A549 (cell line): ENCODE data around the gene VAT1L. TPM values are rescaled to one million over a fixed set of nuclear protein-coding genes. Genes with fewer than 3 reads are reported as not detected.

Source experiments
- ATAC-seq, 2 experiments: fragments of 200-7000 bp in 1 of 2; fragments of >200 bp in 1 of 2; cut with Nextera tagmentation in 1 of 2; cut with Tn5 transposase in 1 of 2; 3 replicates each; pipeline versions ENCODE4 v1.8.0 to v1.9.1; 2018 to 2020; ENCODE audit warnings: mild to moderate bottlenecking in 1 of 2, moderate library complexity in 1 of 2
- CTCF ChIA-PET: fragments of 300-600 bp; sonication (Branson Sonifier 250); formaldehyde crosslinking; extraction: SDS; loops from one replicate; lab custom pipeline; 2021; ENCODE audit warnings: antibody characterized with exemption, inconsistent platforms; lab: Yijun Ruan, JAX
- POLR2A ChIA-PET: fragments of 350-600 bp; formaldehyde crosslinking; extraction: SDS; loops from one replicate; lab custom pipeline; 2021; ENCODE audit warnings: antibody characterized with exemption, inconsistent platforms; lab: Yijun Ruan, JAX
- DNase-seq, 2 experiments: peaks; one replicate each; pipeline versions ENCODE4 v3.0.0 to v3.0.0-alpha.2; 2011 to 2016; ENCODE audit warnings: low read depth in 1 of 2, low spot score in 1 of 2
- FAIRE-seq: peaks from 2 replicates; lab custom pipeline; 2011; peaks lifted over from hg19 to GRCh38; lab: Jason Lieb, UNC
- H3K27ac ChIP-seq, 2 experiments: fragments of >200 bp; sonication (Bioruptor Twin); formaldehyde crosslinking; 3 replicates each; pipeline ENCODE4 v1.5.1; 2016 to 2017
- H3K4me1 ChIP-seq: fragments of >200 bp; sonication (Bioruptor Twin); formaldehyde crosslinking; 3 replicates; pipeline ENCODE4 v1.6.1; 2016
- H3K4me2 ChIP-seq: fragments of >200 bp; sonication (Bioruptor Twin); formaldehyde crosslinking; 3 replicates; pipeline ENCODE4 v1.6.1; 2016
- H3K4me3 ChIP-seq: fragments of >200 bp; sonication (Bioruptor Twin); formaldehyde crosslinking; 3 replicates; pipeline ENCODE4 v1.5.1; 2016
- H3K9me3 ChIP-seq: fragments of >200 bp; sonication (Bioruptor Twin); formaldehyde crosslinking; 3 replicates; pipeline ENCODE4 v1.6.1; 2016
- BHLHE40 ChIP-seq: IDR thresholded peaks from 2 replicates; pipeline ENCODE4 v1.6.1; 2012; ENCODE audit warnings: low read depth, low read length, inconsistent platforms
- CBX2 ChIP-seq: fragments of 200-600 bp; sonication (generic); IDR thresholded peaks from 2 replicates; pipeline ENCODE4 v1.6.1; 2016; ENCODE audit warnings: low read depth, mild to moderate bottlenecking, borderline replicate concordance
- CBX8 ChIP-seq: fragments of 200-600 bp; sonication (generic); IDR thresholded peaks from 2 replicates; pipeline ENCODE4 v1.6.1; 2016
- CHD2 ChIP-seq: fragments of 150-350 bp; IDR thresholded peaks from 2 replicates; pipeline ENCODE4 v1.6.1; 2014; ENCODE audit warnings: low read length; ENCODE audit not compliant: partially characterized antibody
- E2F6 ChIP-seq: IDR thresholded peaks from 2 replicates; pipeline ENCODE4 v1.6.1; 2012; ENCODE audit warnings: low read depth, borderline replicate concordance
- EHF ChIP-seq: fragments of 250-450 bp; sonication (Bioruptor Pico); IDR thresholded peaks from 2 replicates; pipeline ENCODE4 v1.5.0; 2020; ENCODE audit warnings: mild to moderate bottlenecking
- ELK1 ChIP-seq: fragments of 150-350 bp; IDR thresholded peaks from 2 replicates; pipeline ENCODE4 v1.6.1; 2014; ENCODE audit warnings: low read depth, mild to moderate bottlenecking, low read length
- EP300 ChIP-seq, 2 experiments: fragments of >200 bp; sonication (Bioruptor Twin); formaldehyde crosslinking; IDR thresholded peaks; 2 replicates in 1 of 2; 3 replicates in 1 of 2; pipeline ENCODE4 v1.6.1; 2016 to 2017
- FOSB ChIP-seq: fragments of 250-450 bp; sonication (Bioruptor Pico); IDR thresholded peaks from 2 replicates; pipeline ENCODE4 v1.5.0; 2020; ENCODE audit warnings: mild to moderate bottlenecking, moderate library complexity
- FOSL2 ChIP-seq, 2 experiments: fragments of 450-650 bp in 1 of 2; fragments of >200 bp in 1 of 2; sonication (Bioruptor Twin) in 1 of 2; formaldehyde crosslinking; IDR thresholded peaks; 2 replicates each; pipeline versions ENCODE4 v1.5.0 to v1.6.1; 2016 to 2020; ENCODE audit warnings: mild to moderate bottlenecking in 1 of 2, moderate library complexity in 1 of 2
- FOXS1 ChIP-seq: fragments of 250-450 bp; sonication (Bioruptor Pico); IDR thresholded peaks from 2 replicates; pipeline ENCODE4 v1.5.0; 2020; ENCODE audit warnings: mild to moderate bottlenecking, moderate library complexity
- GATA3 ChIP-seq: IDR thresholded peaks from 2 replicates; pipeline ENCODE4 v1.6.1; 2012; ENCODE audit warnings: borderline replicate concordance
- HEYL ChIP-seq: fragments of 250-450 bp; sonication (Bioruptor Pico); IDR thresholded peaks from 2 replicates; pipeline ENCODE4 v1.8.0; 2021; ENCODE audit warnings: mild to moderate bottlenecking, moderate library complexity
- JUNB ChIP-seq: fragments of >200 bp; sonication (Bioruptor Twin); formaldehyde crosslinking; IDR thresholded peaks from 2 replicates; pipeline ENCODE4 v1.6.1; 2016
- KDM1A ChIP-seq: fragments of 200-600 bp; sonication (generic); IDR thresholded peaks from 2 replicates; pipeline ENCODE4 v1.6.1; 2016; ENCODE audit warnings: low read depth, mild to moderate bottlenecking
- KDM5A ChIP-seq: fragments of 200-600 bp; sonication (generic); IDR thresholded peaks from 2 replicates; pipeline ENCODE4 v1.6.1; 2016; ENCODE audit warnings: antibody characterized with exemption, mild to moderate bottlenecking
- MYC ChIP-seq: IDR thresholded peaks from 2 replicates; pipeline ENCODE4 v1.6.1; 2012; ENCODE audit warnings: mild to moderate bottlenecking, inconsistent platforms, low read length, improper control_type of control experiment, borderline replicate concordance
- NFE2L2 ChIP-seq: fragments of 150-350 bp; conservative IDR thresholded peaks from 2 replicates; pipeline ENCODE4 v1.6.1; 2014; ENCODE audit warnings: low read length
- NR3C1 ChIP-seq: fragments of >200 bp; sonication (Bioruptor Twin); formaldehyde crosslinking; IDR thresholded peaks from 3 replicates; pipeline ENCODE4 v1.6.1; 2017
- POLR2A ChIP-seq: IDR thresholded peaks from 2 replicates; pipeline ENCODE4 v1.6.1; 2012; ENCODE audit warnings: mild to moderate bottlenecking, low read length
- RAD21 ChIP-seq, 2 experiments: fragments of >200 bp in 1 of 2; sonication (Bioruptor Twin) in 1 of 2; formaldehyde crosslinking in 1 of 2; IDR thresholded peaks in 1 of 2; conservative IDR thresholded peaks in 1 of 2; 2 replicates in 1 of 2; 3 replicates in 1 of 2; pipeline ENCODE4 v1.6.1; 2012 to 2018; ENCODE audit warnings: inconsistent platforms in 1 of 2
- RARB ChIP-seq: fragments of 250-450 bp; sonication (Bioruptor Pico); IDR thresholded peaks from 2 replicates; pipeline ENCODE4 v1.8.0; 2021; ENCODE audit warnings: mild to moderate bottlenecking, moderate library complexity
- SREBF2 ChIP-seq: fragments of 450-650 bp; IDR thresholded peaks from 2 replicates; pipeline ENCODE4 v1.6.1; 2014; ENCODE audit warnings: mild to moderate bottlenecking, moderate library complexity
- TP53 ChIP-seq: fragments of 250-450 bp; sonication (Bioruptor Pico); IDR thresholded peaks from 2 replicates; pipeline ENCODE4 v1.5.0; 2021; ENCODE audit warnings: mild to moderate bottlenecking, moderate library complexity
- ZC3H11A ChIP-seq: fragments of 450-650 bp; IDR thresholded peaks from 2 replicates; pipeline ENCODE4 v1.6.1; 2014; ENCODE audit warnings: antibody characterized with exemption, mild to moderate bottlenecking
- ZFP36 ChIP-seq: fragments of 450-650 bp; IDR thresholded peaks from 2 replicates; pipeline ENCODE4 v1.6.1; 2014; ENCODE audit warnings: borderline replicate concordance; ENCODE audit not compliant: partially characterized antibody
- ZNF302 ChIP-seq: fragments of 250-450 bp; sonication (Bioruptor Pico); IDR thresholded peaks from 2 replicates; pipeline ENCODE4 v1.9.0; 2021; ENCODE audit warnings: inconsistent platforms, mild to moderate bottlenecking, moderate library complexity
- ZSCAN20 ChIP-seq: fragments of 250-450 bp; sonication (Bioruptor Pico); IDR thresholded peaks from 2 replicates; pipeline ENCODE4 v1.8.0; 2022; ENCODE audit warnings: mild to moderate bottlenecking, moderate library complexity
- WGBS: methylation state at CpG from one replicate; pipeline ENCODE4 v1.1.6; 2017; ENCODE audit errors: missing lambda C conversion rate; 5-methylcytosine and 5-hydroxymethylcytosine counted together
- polyA plus RNA-seq, 4 experiments: library from polyadenylated mRNA; depleted of rRNA in 3 of 4; stranded (reverse); fragments of >200 nt; fragmentation: RNase III in 1 of 4; extraction: RNeasy Plus Mini Kit Qiagen cat#74134 plus additional on column Dnase treatment in 1 of 4; gene quantifications; 2 replicates in 3 of 4; 3 replicates in 1 of 4; pipeline ENCODE4 v1.2.3, GENCODE V29; 2011 to 2017
- TF ChIP-seq, protein P1 (sequence below): IDR thresholded peaks from 2 replicates; pipeline ENCODE4 v1.6.1; 2012
- TF ChIP-seq, protein P2 (sequence below): fragments of >200 bp; sonication (Bioruptor Twin); formaldehyde crosslinking; IDR thresholded peaks from 3 replicates; pipeline ENCODE4 v1.6.1; 2016

VAT1L gene
- polyA plus RNA-seq, 2 of the 4 experiments (the other 2 are of a cell fraction) = not detected

DNA sequence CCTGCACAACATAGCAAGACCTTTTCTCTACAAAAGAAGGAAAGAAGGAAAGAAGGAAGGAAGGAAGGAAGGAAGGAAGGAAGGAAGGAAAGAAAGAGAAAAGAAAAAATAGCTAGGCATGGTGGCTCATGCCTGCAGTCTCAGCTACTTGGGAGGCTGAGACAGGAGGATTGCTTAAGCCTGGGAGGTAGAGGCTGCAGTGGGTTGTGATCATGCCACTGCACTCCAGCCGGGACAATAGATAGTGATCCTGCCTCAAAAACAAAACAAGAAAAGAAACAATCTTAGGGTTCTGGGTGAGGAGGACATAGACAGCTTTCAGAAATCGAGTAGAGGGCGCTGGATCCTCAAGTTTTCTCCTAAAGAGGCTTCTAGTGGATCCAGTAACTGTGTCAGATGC lies 174.3 kb downstream of the VAT1L start:
- DNase-seq (no peak), FAIRE-seq (no peak), ATAC-seq (no peak)
- no peak overlapping the region for H3K4me2 ChIP-seq
- POLR2A ChIA-PET = no interaction called here
- no peak overlapping the region for H3K4me3 ChIP-seq
- WGBS = 2% methylated on average over 3 of the region's 3 CpGs
- CTCF ChIA-PET = no interaction called here
- no peaks in the 10 kb centered on the region for H3K4me1 ChIP-seq
- TF ChIP-seq ZC3H11A (no peak), MYC (no peak), RARB (no peak), CBX8 (no peak), SREBF2 (no peak), KDM5A (no peak), ELK1 (no peak), E2F6 (no peak), FOXS1 (no peak), JUNB (no peak), GATA3 (no peak), ZSCAN20 (no peak), EHF (CRISPR knock-in tag) (no peak), CBX2 (no peak), KDM1A (no peak), FOSB (CRISPR knock-in tag) (no peak)
- no peak overlapping the region for H3K27ac ChIP-seq
- H3K9me3 ChIP-seq = no peaks in the 10 kb centered on the region

GRCh38 chr16:77963185-77964044 lies 175.1 kb downstream of the VAT1L start:
- ATAC-seq (no peak), FAIRE-seq (no peak)
- H3K4me1 ChIP-seq = no peaks in the 10 kb centered on the region

More at GRCh38 chr16:77963185-77964044, 175.1 kb downstream of the VAT1L start:
- POLR2A ChIA-PET = no interaction called here
- TF ChIP-seq, protein P1, sequence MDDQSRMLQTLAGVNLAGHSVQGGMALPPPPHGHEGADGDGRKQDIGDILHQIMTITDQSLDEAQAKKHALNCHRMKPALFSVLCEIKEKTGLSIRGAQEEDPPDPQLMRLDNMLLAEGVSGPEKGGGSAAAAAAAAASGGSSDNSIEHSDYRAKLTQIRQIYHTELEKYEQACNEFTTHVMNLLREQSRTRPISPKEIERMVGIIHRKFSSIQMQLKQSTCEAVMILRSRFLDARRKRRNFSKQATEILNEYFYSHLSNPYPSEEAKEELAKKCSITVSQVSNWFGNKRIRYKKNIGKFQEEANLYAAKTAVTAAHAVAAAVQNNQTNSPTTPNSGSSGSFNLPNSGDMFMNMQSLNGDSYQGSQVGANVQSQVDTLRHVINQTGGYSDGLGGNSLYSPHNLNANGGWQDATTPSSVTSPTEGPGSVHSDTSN = no peak
- TF ChIP-seq ZC3H11A (no peak), EP300 (IDR thresholded peaks at IDR 0.05) (no peak), ZNF302 (no peak), KDM1A (no peak), CBX2 (no peak), TP53 (CRISPR knock-in tag) (no peak), NFE2L2 (no peak), KDM5A (no peak), CHD2 (no peak), NR3C1 (no peak), JUNB (no peak), FOSL2 (IDR thresholded peaks at IDR 0.05) (no peak), FOSL2 (CRISPR knock-in tag; IDR thresholded peaks at IDR 0.05) (no peak), ZFP36 (no peak), BHLHE40 (no peak), RAD21 (conservative IDR thresholded peaks at IDR 0.05 in 1 of 2, IDR thresholded peaks at IDR 0.05 in 1 of 2) (no peak), HEYL (CRISPR knock-in tag) (no peak), POLR2A (no peak)
- TF ChIP-seq, protein P2, sequence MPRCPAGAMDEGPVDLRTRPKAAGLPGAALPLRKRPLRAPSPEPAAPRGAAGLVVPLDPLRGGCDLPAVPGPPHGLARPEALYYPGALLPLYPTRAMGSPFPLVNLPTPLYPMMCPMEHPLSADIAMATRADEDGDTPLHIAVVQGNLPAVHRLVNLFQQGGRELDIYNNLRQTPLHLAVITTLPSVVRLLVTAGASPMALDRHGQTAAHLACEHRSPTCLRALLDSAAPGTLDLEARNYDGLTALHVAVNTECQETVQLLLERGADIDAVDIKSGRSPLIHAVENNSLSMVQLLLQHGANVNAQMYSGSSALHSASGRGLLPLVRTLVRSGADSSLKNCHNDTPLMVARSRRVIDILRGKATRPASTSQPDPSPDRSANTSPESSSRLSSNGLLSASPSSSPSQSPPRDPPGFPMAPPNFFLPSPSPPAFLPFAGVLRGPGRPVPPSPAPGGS = no peak
- Histone ChIP-seq H3K4me2 (no peak overlapping the region), H3K9me3 (no peaks in the 10 kb centered on the region), H3K4me3 (no peak overlapping the region), H3K27ac (no peak overlapping the region)
- CTCF ChIA-PET = no interaction called here
- no peak for DNase-seq
- 27% methylated on average over 16 of the region's 16 CpGs for WGBS
